ENCODE measurements around the gene SDK2.

- no peak for TF ChIP-seq CTCF (conservative IDR thresholded peaks at IDR 0.05; ENCODE audit: low read depth, low read length)
- no peak for TF ChIP-seq POLR2A (IDR thresholded peaks at IDR 0.05; ENCODE audit: low read depth, low read length)
- TF ChIP-seq BHLHE40 (IDR thresholded peaks at IDR 0.05; ENCODE audit: low read depth, low read length): no peak
- no peak for TF ChIP-seq SMC3 (IDR thresholded peaks at IDR 0.05; ENCODE audit: low read depth, low read length)
- no peak for TF ChIP-seq RFX5 (IDR thresholded peaks at IDR 0.05; ENCODE audit: low read depth, low read length)
- no peak for TF ChIP-seq CHD1 (IDR thresholded peaks at IDR 0.05; ENCODE audit: low read depth, low read length)
- TF ChIP-seq CEBPB (IDR thresholded peaks at IDR 0.05; ENCODE audit: low read depth, low read length): no peak
- TF ChIP-seq MAFK (IDR thresholded peaks at IDR 0.05; ENCODE audit: low read depth, low read length): no peak
- no peak for TF ChIP-seq MXI1 (IDR thresholded peaks at IDR 0.05; ENCODE audit: borderline replicate concordance, low read depth, low read length)
- no peak for TF ChIP-seq RAD21 (IDR thresholded peaks at IDR 0.05; ENCODE audit: low read length)
- TF ChIP-seq RCOR1 (IDR thresholded peaks at IDR 0.05; ENCODE audit: insufficient replicate concordance, low read length): no peak
These were observed 256.3 kb downstream of the SDK2 start for GRCh38 chr17:73387746-73388577.
